GM10248 (cell line): ENCODE data around the gene METTL13.

Source experiments
- CTCF ChIA-PET: fragments of 300-600 bp; sonication (Branson Sonifier 250); formaldehyde crosslinking; extraction: SDS; loops from one replicate; lab custom pipeline; 2021; ENCODE audit warnings: antibody characterized with exemption; lab: Yijun Ruan, JAX
- POLR2A ChIA-PET: fragments of 350-650 bp; sonication (Branson Sonifier 250); formaldehyde crosslinking; extraction: SDS; loops from one replicate; lab custom pipeline; 2020; ENCODE audit warnings: antibody characterized with exemption; lab: Yijun Ruan, JAX
- DNase-seq: peaks from one replicate; pipeline ENCODE4 v3.0.0; 2012; ENCODE audit errors: extremely low spot score
- TF ChIP-seq, protein P1 (sequence below): IDR thresholded peaks from 2 replicates; pipeline ENCODE4 v1.5.1; 2012; ENCODE audit warnings: mild to moderate bottlenecking, low read depth; ENCODE audit errors: extremely low read depth, missing control alignments, control extremely low read depth

METTL13 gene

DNA sequence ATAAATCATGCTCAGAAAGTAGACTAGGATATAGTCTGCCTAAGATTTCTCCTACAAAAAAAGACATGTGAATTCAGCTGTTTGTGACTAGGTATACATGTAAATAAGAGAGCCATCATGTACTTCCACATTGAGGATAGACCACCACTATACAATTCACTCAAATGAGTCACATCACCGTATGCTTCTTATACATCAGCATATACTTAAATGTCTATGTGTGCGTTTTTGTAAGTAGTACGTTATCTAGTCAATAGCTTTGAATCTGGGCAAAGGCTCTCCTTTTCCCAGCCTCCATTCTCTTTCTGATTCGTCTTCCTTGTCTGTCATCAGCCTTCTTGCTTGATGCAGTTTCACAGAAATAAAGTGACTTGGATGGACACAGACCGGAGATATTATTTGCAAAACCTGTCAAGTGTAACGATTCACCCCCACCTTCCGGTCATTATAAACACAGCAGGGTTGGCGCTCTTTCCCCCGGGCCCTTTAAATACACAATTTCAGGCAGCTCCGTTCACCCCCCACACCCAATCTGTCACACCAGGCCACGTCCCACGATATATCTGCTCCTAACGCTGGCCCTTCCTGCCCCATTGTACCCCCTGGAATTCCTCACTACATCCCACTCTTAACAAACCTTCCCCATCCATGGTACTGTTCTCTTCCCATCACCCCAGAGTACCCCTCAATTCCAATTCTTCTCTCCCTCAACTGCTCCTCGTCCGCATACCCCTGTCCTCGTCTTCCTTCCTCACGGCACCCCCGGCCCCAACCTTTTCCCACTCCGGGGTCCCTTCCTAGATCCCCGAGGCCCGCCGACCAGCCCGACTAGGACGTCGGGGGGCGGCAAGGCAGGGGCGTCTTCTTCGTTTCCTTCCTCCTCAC is 40.2 kb upstream of the METTL13 start:
- POLR2A ChIA-PET = no interaction called here
- TF ChIP-seq, protein P1, sequence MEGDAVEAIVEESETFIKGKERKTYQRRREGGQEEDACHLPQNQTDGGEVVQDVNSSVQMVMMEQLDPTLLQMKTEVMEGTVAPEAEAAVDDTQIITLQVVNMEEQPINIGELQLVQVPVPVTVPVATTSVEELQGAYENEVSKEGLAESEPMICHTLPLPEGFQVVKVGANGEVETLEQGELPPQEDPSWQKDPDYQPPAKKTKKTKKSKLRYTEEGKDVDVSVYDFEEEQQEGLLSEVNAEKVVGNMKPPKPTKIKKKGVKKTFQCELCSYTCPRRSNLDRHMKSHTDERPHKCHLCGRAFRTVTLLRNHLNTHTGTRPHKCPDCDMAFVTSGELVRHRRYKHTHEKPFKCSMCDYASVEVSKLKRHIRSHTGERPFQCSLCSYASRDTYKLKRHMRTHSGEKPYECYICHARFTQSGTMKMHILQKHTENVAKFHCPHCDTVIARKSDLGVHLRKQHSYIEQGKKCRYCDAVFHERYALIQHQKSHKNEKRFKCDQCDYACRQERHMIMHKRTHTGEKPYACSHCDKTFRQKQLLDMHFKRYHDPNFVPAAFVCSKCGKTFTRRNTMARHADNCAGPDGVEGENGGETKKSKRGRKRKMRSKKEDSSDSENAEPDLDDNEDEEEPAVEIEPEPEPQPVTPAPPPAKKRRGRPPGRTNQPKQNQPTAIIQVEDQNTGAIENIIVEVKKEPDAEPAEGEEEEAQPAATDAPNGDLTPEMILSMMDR = peak; percentile 5
- DNase-seq = peak; percentile 61
- CTCF ChIA-PET = interaction anchor here (0.9 to 3.8 kb wide), 6 partner anchors 9 to 97 kb away, joined by 3 to 18 read pairs (median 4); no protein-coding TSS in a partner anchor

DNA sequence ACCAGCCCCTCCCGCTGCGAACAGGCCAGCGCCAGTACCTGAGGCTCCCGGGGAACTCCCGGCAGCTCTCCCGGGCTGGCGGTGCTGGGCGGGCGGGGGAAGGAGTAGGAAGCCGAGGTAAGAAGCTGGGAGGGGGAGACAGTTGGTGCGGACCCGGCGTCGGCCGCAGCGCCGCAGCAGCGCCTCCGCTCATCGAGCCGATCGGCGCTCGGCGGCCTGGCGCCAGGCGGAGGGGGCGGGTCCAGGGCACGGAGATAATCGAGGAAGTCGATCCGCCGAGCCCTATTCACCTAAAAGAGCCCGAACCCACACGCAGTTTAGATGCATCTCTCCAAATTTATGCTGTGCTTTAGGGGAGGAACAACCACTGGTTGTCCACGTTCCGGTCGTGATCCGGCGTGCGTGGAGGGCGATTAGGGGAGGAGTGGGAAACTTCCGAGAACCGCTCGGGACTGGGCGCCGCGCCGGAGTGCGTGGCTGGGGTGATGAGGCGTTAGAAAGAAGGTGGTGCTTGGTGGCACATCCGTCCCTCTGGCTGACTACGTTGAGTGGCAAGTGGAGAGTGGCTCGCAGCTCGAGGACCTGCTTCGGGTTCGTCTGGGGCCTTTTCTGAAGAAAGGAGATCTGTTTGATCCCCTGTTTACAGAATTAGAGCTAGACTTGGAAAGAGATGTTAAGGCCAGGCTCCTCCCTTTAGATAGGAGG is 39.4 kb upstream of the METTL13 start, which contains the start of gene VAMP4:
TSS of gene VAMP4 (minus strand) at position 194 of the 705 bp plus-strand sequence. CDS start 3,651 bp downstream, outside the sequence.
- TF ChIP-seq, protein P1 = no peak
- POLR2A ChIA-PET = no interaction called here
- CTCF ChIA-PET = interaction anchor here (0.6 to 3.8 kb wide), 7 partner anchors 10 to 98 kb away, joined by 3 to 18 read pairs (median 3); no protein-coding TSS in a partner anchor

DNA sequence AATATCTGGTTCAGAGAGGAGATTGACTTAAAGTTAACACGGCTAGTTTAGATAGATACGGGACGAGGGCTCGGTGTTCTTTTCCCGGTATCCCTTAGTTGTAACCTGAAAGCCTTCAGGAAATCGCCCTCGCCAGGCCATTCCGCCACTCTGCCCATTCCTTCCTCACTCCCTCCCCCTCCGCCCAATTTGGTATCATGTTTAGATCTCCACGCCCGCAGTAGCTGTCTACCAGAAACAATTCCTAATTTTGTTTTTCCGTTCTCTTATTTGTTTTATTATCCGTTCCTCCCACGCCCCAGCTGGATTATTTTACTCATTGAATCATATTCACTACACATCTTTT is 38.9 kb upstream of the METTL13 start:
- TF ChIP-seq, protein P1 = no peak
- CTCF ChIA-PET = interaction anchor here (0.6 to 3.8 kb wide), 5 partner anchors 13 to 98 kb away, joined by 3 to 18 read pairs (median 5); no protein-coding TSS in a partner anchor
- POLR2A ChIA-PET = no interaction called here
- no peak for DNase-seq

More for the DNA sequence above, 39.4 kb upstream of the METTL13 start, which contains the start of gene VAMP4:
- peak; percentile 89 for DNase-seq

DNA sequence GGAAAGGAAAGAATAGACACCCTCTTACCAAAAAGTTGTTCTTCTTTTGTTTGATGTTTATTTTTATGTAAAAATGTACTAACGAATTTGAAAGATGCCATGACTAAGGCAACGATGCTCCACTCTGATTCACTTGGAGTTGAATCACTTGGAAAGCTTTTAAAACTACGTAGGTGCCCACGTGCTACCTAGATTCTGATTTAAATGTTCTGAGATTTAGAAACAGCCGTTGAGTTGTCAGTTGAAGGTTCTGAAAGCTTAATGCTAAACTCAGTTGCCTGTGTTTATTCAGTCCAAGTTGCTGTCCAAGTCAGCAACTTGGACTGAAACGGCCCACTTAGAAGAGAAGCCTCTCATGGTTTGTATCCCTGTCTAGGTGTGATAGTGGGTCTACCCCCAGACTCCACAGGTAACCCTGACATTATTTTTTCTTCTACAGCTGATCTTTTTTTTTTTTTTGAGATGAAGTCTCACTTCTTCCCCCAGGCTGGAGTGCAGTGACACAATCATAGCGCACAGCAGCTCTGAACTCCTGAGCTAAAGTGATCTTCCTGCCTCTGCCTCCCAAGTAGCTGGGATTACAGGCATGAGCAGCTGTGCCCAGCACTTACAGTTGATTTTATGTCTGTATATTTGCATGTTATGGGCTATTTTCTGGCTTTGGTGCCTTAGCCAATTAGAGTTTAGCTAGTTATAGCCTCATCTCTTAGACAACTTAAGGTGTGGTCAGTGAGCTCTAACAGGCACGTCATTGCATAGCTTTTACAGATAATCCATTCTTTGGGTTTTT is 38.2 kb upstream of the METTL13 start:
- DNase-seq = no peak
- TF ChIP-seq, protein P1 = no peak
- CTCF ChIA-PET = interaction anchor here (1.0 to 3.8 kb wide), 4 partner anchors 9 to 99 kb away, joined by 4 to 18 read pairs (median 5); no protein-coding TSS in a partner anchor
- POLR2A ChIA-PET = no interaction called here

DNA sequence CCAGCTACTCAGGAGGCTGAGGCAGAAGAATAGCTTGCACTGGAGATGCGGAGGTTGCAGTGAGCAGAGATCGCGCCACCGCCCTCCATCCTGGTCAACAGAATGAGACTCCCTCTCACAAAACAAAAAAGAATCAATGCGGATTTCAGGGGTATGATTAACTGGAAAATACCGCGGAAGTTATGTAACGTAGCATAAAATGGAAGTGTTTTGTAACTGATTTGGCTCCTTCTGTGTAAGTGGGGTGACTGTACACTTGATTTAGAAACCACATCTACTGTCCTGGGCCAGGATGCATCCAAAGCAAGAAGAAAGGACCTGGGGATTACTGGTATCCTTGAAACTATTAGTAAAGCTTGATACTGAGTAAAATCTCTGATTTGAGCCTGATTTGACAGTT is 36.5 kb upstream of the METTL13 start:
- CTCF ChIA-PET = interaction anchor here (3.8 kb wide), 1 partner anchor 10 kb away, joined by 18 read pairs; no protein-coding TSS in a partner anchor
- TF ChIP-seq, protein P1 = no peak
- DNase-seq = no peak
- POLR2A ChIA-PET = no interaction called here

DNA sequence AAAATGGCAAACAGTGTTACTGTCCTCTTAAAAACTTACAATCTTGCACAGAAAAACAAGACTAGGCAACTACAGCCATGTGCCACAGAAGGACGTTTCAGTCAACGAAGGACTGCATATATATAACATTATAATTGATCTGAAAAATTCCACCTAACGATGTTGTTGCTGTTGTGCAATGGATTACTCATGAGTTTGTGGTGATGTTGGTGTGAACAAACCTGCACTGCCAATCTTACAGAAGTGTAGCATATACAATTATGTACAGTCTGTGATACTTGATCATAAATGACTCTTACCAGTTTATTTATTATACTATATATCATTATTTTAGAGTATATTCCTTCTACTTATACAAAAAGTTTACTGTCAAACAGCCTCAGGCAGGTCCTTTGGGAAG is 32.8 kb upstream of the METTL13 start:
- ChIA-PET CTCF (no interaction called here), POLR2A (no interaction called here)
- no peak for DNase-seq
- TF ChIP-seq, protein P1 = no peak
